DOHH2 (cell line): ENCODE measurements around the gene POGZ.

Experiments
- H3F3A ChIP-seq: fragments of 200-600 bp; sonication (generic), shearing (Covaris generic); 2 replicates; pipeline ENCODE4 v1.6.0; 2016; ENCODE audit warnings: antibody characterized with exemption, mild to moderate bottlenecking; ENCODE audit not compliant: control insufficient read depth, insufficient read depth
- H3K27ac ChIP-seq: fragments of 200-600 bp; sonication (generic); 2 replicates; pipeline ENCODE4 v1.5.1; 2014; ENCODE audit warnings: low read depth, mild to moderate bottlenecking, low read length, moderate library complexity
- H3K27me3 ChIP-seq: fragments of 200-600 bp; sonication (generic); 2 replicates; pipeline ENCODE4 v1.6.1; 2014; ENCODE audit warnings: mild to moderate bottlenecking, low read length, mixed read lengths; ENCODE audit not compliant: control insufficient read depth
- H3K36me3 ChIP-seq: fragments of 200-600 bp; sonication (generic); 2 replicates; pipeline ENCODE4 v1.6.1; 2014; ENCODE audit warnings: mild to moderate bottlenecking, low read length, moderate library complexity, mixed read lengths; ENCODE audit not compliant: control insufficient read depth
- H3K4me1 ChIP-seq: fragments of 200-600 bp; sonication (generic); 2 replicates; pipeline ENCODE4 v1.6.1; 2014; ENCODE audit warnings: mild to moderate bottlenecking, low read length, mixed read lengths; ENCODE audit not compliant: control insufficient read depth
- H3K4me2 ChIP-seq: fragments of 200-600 bp; sonication (generic); 2 replicates; pipeline ENCODE4 v1.6.0; 2014; ENCODE audit warnings: mild to moderate bottlenecking, low read length, moderate library complexity
- H3K4me3 ChIP-seq: fragments of 200-600 bp; sonication (generic); 2 replicates; pipeline ENCODE4 v1.5.1; 2014; ENCODE audit warnings: mild to moderate bottlenecking, low read length, mixed read lengths
- H3K79me2 ChIP-seq: fragments of 200-600 bp; sonication (generic); 2 replicates; pipeline ENCODE4 v1.6.1; 2014; ENCODE audit warnings: mild to moderate bottlenecking, low read length, mixed read lengths; ENCODE audit not compliant: control insufficient read depth
- H3K9me2 ChIP-seq: fragments of 200-600 bp; sonication (generic); replicated peaks from 2 replicates; pipeline ENCODE4 v1.6.1; 2014; ENCODE audit warnings: mild to moderate bottlenecking, low read length, mixed read lengths; ENCODE audit not compliant: control insufficient read depth
- H3K9me3 ChIP-seq: fragments of 200-600 bp; sonication (generic); 2 replicates; pipeline ENCODE4 v1.6.1; 2014; ENCODE audit warnings: antibody characterized with exemption, low read length, mixed read lengths; ENCODE audit not compliant: control insufficient read depth, insufficient read depth
- H4K20me1 ChIP-seq: fragments of 200-600 bp; sonication (generic); 2 replicates; pipeline ENCODE4 v1.6.0; 2014; ENCODE audit warnings: low read depth, mild to moderate bottlenecking, antibody characterized with exemption, low read length, moderate library complexity; ENCODE audit not compliant: control insufficient read depth, insufficient read depth
- CTCF ChIP-seq: fragments of 200-600 bp; sonication (generic); IDR thresholded peaks from one replicate; pipeline ENCODE4 v1.5.1; 2014; ENCODE audit warnings: antibody characterized with exemption, mild to moderate bottlenecking, low read depth, low read length; ENCODE audit not compliant: poor library complexity, severe bottlenecking
- EZH2phosphoT487 ChIP-seq: fragments of 200-600 bp; sonication (generic); IDR thresholded peaks from 2 replicates; pipeline ENCODE4 v1.6.1; 2017; ENCODE audit warnings: borderline replicate concordance, mild to moderate bottlenecking, antibody characterized with exemption, low read length, moderate library complexity, mixed read lengths

The POGZ gene

DNA sequence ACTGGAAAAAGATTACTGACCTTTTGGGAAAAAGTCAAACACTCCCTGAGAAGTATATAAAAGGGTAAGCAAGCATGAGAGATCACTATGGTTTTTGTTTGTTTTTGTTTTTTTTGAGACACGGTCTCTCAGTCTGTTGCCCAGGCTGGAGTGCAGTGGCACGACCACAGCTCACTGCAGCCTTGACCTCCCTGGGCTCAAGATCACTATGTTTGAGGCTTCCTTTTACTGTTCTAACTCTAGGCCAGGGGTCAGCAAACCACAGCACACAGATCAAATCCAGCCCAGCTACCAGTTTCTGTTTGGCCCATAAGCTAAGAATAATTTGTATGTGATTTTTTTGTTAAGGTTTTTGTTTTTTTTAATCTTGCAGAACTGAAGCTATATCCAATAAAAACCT lies 34.2 kb downstream of the POGZ start:
- H3K9me3 ChIP-seq: no peaks in the 10 kb centered on the region
- H3K9me2 ChIP-seq: no peaks in the 10 kb centered on the region
- H3K27me3 ChIP-seq: no peaks in the 10 kb centered on the region
- TF ChIP-seq CTCF (no peak), EZH2phosphoT487 (no peak)
- H3K36me3 ChIP-seq: peaks cover 95% of the 10 kb centered on the region
- no peak overlapping the region for H3K27ac ChIP-seq
- H3K4me2 ChIP-seq: no peak overlapping the region
- no peak overlapping the region for H3K4me3 ChIP-seq
- no peaks in the 10 kb centered on the region for H3K4me1 ChIP-seq
- H3K79me2 ChIP-seq: peaks cover 9% of the 10 kb centered on the region
- H3F3A ChIP-seq: 0 out of 2 replicates have a peak, but pooled peaks cover 3% of the 10 kb centered on the region
- H4K20me1 ChIP-seq: peaks cover under 1% of the 10 kb centered on the region; the same call in 1 of the 2 replicates

- Histone ChIP-seq H3K9me2 (no peaks in the 10 kb centered on the region), H3K4me1 (no peaks in the 10 kb centered on the region), H3K27me3 (no peaks in the 10 kb centered on the region), H3F3A (0 out of 2 replicates have a peak, but pooled peaks cover 3% of the 10 kb centered on the region), H3K27ac (no peak overlapping the region), H4K20me1 (no peaks in the 10 kb centered on the region), H3K4me3 (no peak overlapping the region), H3K79me2 (no peaks in the 10 kb centered on the region), H3K4me2 (no peak overlapping the region), H3K9me3 (no peaks in the 10 kb centered on the region), H3K36me3 (peaks cover 82% of the 10 kb centered on the region)
- TF ChIP-seq CTCF (no peak), EZH2phosphoT487 (no peak)
Observed at GRCh38 chr1:151419819-151420218, 39.5 kb downstream of the POGZ start.

- TF ChIP-seq EZH2phosphoT487 (no peak), CTCF (no peak)
- no peak overlapping the region for H3K27ac ChIP-seq
Observed at GRCh38 chr1:151418081-151418480, 41.2 kb downstream of the POGZ start.

More at GRCh38 chr1:151418081-151418480, 41.2 kb downstream of the POGZ start:
- H3K9me2 ChIP-seq: no peaks in the 10 kb centered on the region
- H3K4me2 ChIP-seq: no peak overlapping the region
- no peaks in the 10 kb centered on the region for H3K4me1 ChIP-seq
- H3K27me3 ChIP-seq: no peaks in the 10 kb centered on the region
- no peaks in the 10 kb centered on the region for H3K79me2 ChIP-seq
- H3K36me3 ChIP-seq: peaks cover 79% of the 10 kb centered on the region
- no peaks in the 10 kb centered on the region for H3K9me3 ChIP-seq
- no peaks in the 10 kb centered on the region for H4K20me1 ChIP-seq
- H3K4me3 ChIP-seq: no peak overlapping the region
- 0 out of 2 replicates have a peak, but pooled peaks cover 3% of the 10 kb centered on the region for H3F3A ChIP-seq
